PC-3 (cell line): Measurements from ENCODE around the gene TRIOBP. TPM values are rescaled to one million over a fixed set of nuclear protein-coding genes. Genes with fewer than 3 reads are reported as not detected.
"Not testable (repeated sequence)": the region's sequence is repeated elsewhere in the genome, so short reads cannot be mapped to it uniquely, and the experiment has no call there.

ENCODE experiments used
- ATAC-seq: fragments of 200-7000 bp; cut with Tn5 transposase; 2 replicates; pipeline ENCODE4 v1.9.1; 2020; ENCODE audit warnings: mild to moderate bottlenecking, moderate library complexity
- BruUV-seq: library from RNA; stranded (reverse); fragments of 400-500 nt; replicated peaks from 2 replicates; lab custom pipeline; 2021; lab: Mats Ljungman, UMichigan
- CTCF ChIA-PET: fragments of 300-600 bp; sonication (Branson Sonifier 250); formaldehyde crosslinking; loops from one replicate; lab custom pipeline; 2022; ENCODE audit warnings: antibody characterized with exemption; lab: Charles Lee
- POLR2A ChIA-PET: fragments of 300-600 bp; sonication (Branson Sonifier 250); formaldehyde crosslinking; loops from one replicate; lab custom pipeline; 2022; ENCODE audit warnings: antibody characterized with exemption; ENCODE audit not compliant: unreplicated experiment; lab: Charles Lee
- DNase-seq: peaks from one replicate; pipeline ENCODE4 v3.0.0-alpha.2; 2015
- H2AFZ ChIP-seq: fragments of 300-600 bp; sonication (generic); 2 replicates; pipeline ENCODE4 v1.6.0; 2016; ENCODE audit warnings: antibody characterized with exemption, low read length
- H3F3A ChIP-seq: fragments of 300-600 bp; sonication (generic); one replicate; pipeline ENCODE4 v1.6.0; 2017; ENCODE audit warnings: antibody characterized with exemption, low read length, control low read depth, mild to moderate bottlenecking; ENCODE audit not compliant: unreplicated experiment
- H3K27ac ChIP-seq: fragments of 300-600 bp; sonication (generic); 2 replicates; pipeline ENCODE4 v1.5.1; 2016; ENCODE audit warnings: mild to moderate bottlenecking, low read length
- H3K27me3 ChIP-seq: fragments of 300-600 bp; sonication (generic); 2 replicates; pipeline ENCODE4 v1.6.1; 2016; ENCODE audit warnings: low read length, mixed read lengths
- H3K36me3 ChIP-seq: fragments of 300-600 bp; sonication (generic); 2 replicates; pipeline ENCODE4 v1.6.1; 2016; ENCODE audit warnings: low read depth, mixed run types, low read length, mixed read lengths
- H3K4me1 ChIP-seq: fragments of 300-600 bp; sonication (generic); 2 replicates; pipeline ENCODE4 v1.5.1; 2016; ENCODE audit warnings: low read length; ENCODE audit not compliant: insufficient read depth
- H3K4me2 ChIP-seq: fragments of 300-600 bp; sonication (generic); 2 replicates; pipeline ENCODE4 v1.6.0; 2016; ENCODE audit warnings: low read length
- H3K4me3 ChIP-seq: fragments of 300-600 bp; sonication (generic); 2 replicates; pipeline ENCODE4 v1.5.1; 2016; ENCODE audit warnings: mild to moderate bottlenecking, low read length, mixed read lengths
- H3K79me2 ChIP-seq: fragments of 300-600 bp; sonication (generic); 2 replicates; pipeline ENCODE4 v1.6.1; 2017; ENCODE audit warnings: low read length, mixed read lengths
- H3K9ac ChIP-seq: fragments of 300-600 bp; sonication (generic); 2 replicates; pipeline ENCODE4 v1.6.0; 2016; ENCODE audit warnings: mild to moderate bottlenecking, low read length
- H3K9me2 ChIP-seq: fragments of 300-600 bp; sonication (generic); replicated peaks from 2 replicates; pipeline ENCODE4 v1.6.1; 2016; ENCODE audit warnings: mixed run types, low read length, mixed read lengths
- H3K9me3 ChIP-seq: fragments of 300-600 bp; sonication (generic); 2 replicates; pipeline ENCODE4 v1.6.1; 2016; ENCODE audit warnings: low read length, mixed read lengths
- H4K20me1 ChIP-seq: fragments of 300-600 bp; sonication (generic); 2 replicates; pipeline ENCODE4 v1.6.1; 2016; ENCODE audit warnings: low read length, mixed read lengths
- CTCF ChIP-seq: fragments of 300-600 bp; sonication (generic); conservative IDR thresholded peaks from 2 replicates; pipeline ENCODE4 v1.5.1; 2017; ENCODE audit warnings: antibody characterized with exemption, low read depth, mild to moderate bottlenecking, low read length
- EZH2 ChIP-seq: fragments of 300-600 bp; sonication (generic); IDR thresholded peaks from one replicate; pipeline ENCODE4 v1.6.1; 2017; ENCODE audit warnings: antibody characterized with exemption, mild to moderate bottlenecking, low read length; ENCODE audit not compliant: unreplicated experiment
- EZH2phosphoT487 ChIP-seq: fragments of 300-600 bp; sonication (generic); IDR thresholded peaks from 2 replicates; pipeline ENCODE4 v1.6.1; 2018; ENCODE audit warnings: mild to moderate bottlenecking, antibody characterized with exemption, low read length, borderline replicate concordance
- intact Hi-C: fragments of 100-400 bp; cut with micrococcal nuclease; formaldehyde crosslinking; loops from 2 replicates; pipeline ENCODE4 v1.9.0; 2023
- total RNA-seq: library from RNA; depleted of rRNA; stranded (reverse); fragments of >200 nt; gene quantifications from 2 replicates; pipeline ENCODE4 v1.2.3, GENCODE V29; 2014

Gene TRIOBP
- total RNA-seq, 1 experiment from 2014 or later = 64.5 TPM

- intact Hi-C loops = loop anchor here (10.0 kb wide), 1 partner anchor 54 kb away; no protein-coding TSS in a partner anchor
- TF ChIP-seq EZH2 (no peak), EZH2phosphoT487 (no peak), CTCF (no peak)
- Histone ChIP-seq H3K9me2 (no peaks in the 10 kb centered on the region), H3K4me1 (peaks cover 18% of the 10 kb centered on the region), H2AFZ (no peak overlapping the region), H3K27me3 (no peaks in the 10 kb centered on the region), H3K27ac (no peak overlapping the region), H3K79me2 (peaks cover 21% of the 10 kb centered on the region), H3K4me2 (no peak overlapping the region), H4K20me1 (no peaks in the 10 kb centered on the region), H3K9ac (no peak overlapping the region), H3K4me3 (no peak overlapping the region), H3F3A (no peaks in the 10 kb centered on the region), H3K36me3 (peaks cover 17% of the 10 kb centered on the region; the same call in 1 of the 2 replicates), H3K9me3 (no peaks in the 10 kb centered on the region)
- peak; percentile 14 for DNase-seq
- ChIA-PET POLR2A (no interaction called here), CTCF (no interaction called here)
- BruUV-seq = no TSS peak
- no peak for ATAC-seq
Observed at GRCh38 chr22:37690901-37691504, 5.8 kb upstream of the TRIOBP start.

- no peak overlapping the region for H3K4me2 ChIP-seq
- no peaks in the 10 kb centered on the region for H3K27me3 ChIP-seq
- H2AFZ ChIP-seq = no peak overlapping the region
- no peak for ATAC-seq
- CTCF ChIA-PET = no interaction called here
- H3K9ac ChIP-seq = no peak overlapping the region
- no peaks in the 10 kb centered on the region for H4K20me1 ChIP-seq
- H3K4me1 ChIP-seq = peaks cover 26% of the 10 kb centered on the region
- H3K9me2 ChIP-seq = no peaks in the 10 kb centered on the region
- H3K27ac ChIP-seq = no peak overlapping the region
- intact Hi-C loops = loop anchor here (10.0 kb wide), 1 partner anchor 52 kb away; no protein-coding TSS in a partner anchor
- no peaks in the 10 kb centered on the region for H3F3A ChIP-seq
- no TSS peak for BruUV-seq
- no peak for DNase-seq
- TF ChIP-seq CTCF (no peak), EZH2phosphoT487 (no peak), EZH2 (no peak)
- H3K9me3 ChIP-seq = no peaks in the 10 kb centered on the region
- POLR2A ChIA-PET = no interaction called here
- no peak overlapping the region for H3K4me3 ChIP-seq
- H3K79me2 ChIP-seq = peaks cover 7% of the 10 kb centered on the region
- H3K36me3 ChIP-seq = peaks cover 17% of the 10 kb centered on the region; the same call in 1 of the 2 replicates
Observed at GRCh38 chr22:37692627-37693285, 4.1 kb upstream of the TRIOBP start.

- H3K79me2 ChIP-seq, H2AFZ ChIP-seq, H3K27ac ChIP-seq, H3K9me3 ChIP-seq, H3K27me3 ChIP-seq, H3K9ac ChIP-seq, ATAC-seq, DNase-seq, H3K9me2 ChIP-seq, H4K20me1 ChIP-seq, H3K4me2 ChIP-seq, POLR2A ChIA-PET, BruUV-seq, H3K4me3 ChIP-seq, H3F3A ChIP-seq: not testable (repeated sequence)
- intact Hi-C loops = loop anchor here (10.0 kb wide), 1 partner anchor 51 kb away; no protein-coding TSS in a partner anchor
- Histone ChIP-seq H3K36me3 (peaks cover 14% of the 10 kb centered on the region; the same call in 1 of the 2 replicates), H3K4me1 (peaks cover 20% of the 10 kb centered on the region)
- CTCF ChIA-PET = interaction anchor here (0.7 kb wide), 1 partner anchor 11 kb away, joined by 3 read pairs; no protein-coding TSS in a partner anchor
Observed at GRCh38 chr22:37694131-37694530, 2.7 kb upstream of the TRIOBP start.

- DNase-seq, POLR2A ChIA-PET, H3K9ac ChIP-seq: not testable (repeated sequence)
Observed at GRCh38 chr22:37696260-37696656, 590 bp upstream of the TRIOBP start.

More at GRCh38 chr22:37696260-37696656, 590 bp upstream of the TRIOBP start:
- not testable (repeated sequence) for H3K27me3 ChIP-seq, H3F3A ChIP-seq, H3K36me3 ChIP-seq, BruUV-seq, H4K20me1 ChIP-seq, ATAC-seq, H3K9me3 ChIP-seq, H3K79me2 ChIP-seq, H3K9me2 ChIP-seq
- Histone ChIP-seq H2AFZ (0 out of 2 replicates have a peak overlapping the region, but pooled peaks have one; percentile 43), H3K27ac (0 out of 2 replicates have a peak overlapping the region, but pooled peaks have one; percentile 17), H3K4me2 (peak overlapping the region; percentile 68), H3K4me1 (peaks cover 16% of the 10 kb centered on the region), H3K4me3 (peak overlapping the region; percentile 13; the same call in 1 of the 2 replicates)
- CTCF ChIA-PET = interaction anchor here (0.7 to 1.2 kb wide), 2 partner anchors 53 to 257 kb away, joined by 3 read pairs; partner anchors contain the start of gene POLR2F
- intact Hi-C loops = loop anchor here (10.0 kb wide), 1 partner anchor 49 kb away; no protein-coding TSS in a partner anchor
